HG03354 (cell line): ENCODE data around the gene CMKLR1.
A peak's percentile ranks its signal among the peaks of the same experiment; 100 is the strongest.

Experiments
- ATAC-seq: cut with Tn5 transposase; IDR thresholded peaks from one replicate; pipeline ENCODE4 v1.9.1; 2021; ENCODE audit warnings: mild to moderate bottlenecking; ENCODE audit not compliant: unreplicated experiment, poor library complexity, severe bottlenecking

CMKLR1 gene

DNA sequence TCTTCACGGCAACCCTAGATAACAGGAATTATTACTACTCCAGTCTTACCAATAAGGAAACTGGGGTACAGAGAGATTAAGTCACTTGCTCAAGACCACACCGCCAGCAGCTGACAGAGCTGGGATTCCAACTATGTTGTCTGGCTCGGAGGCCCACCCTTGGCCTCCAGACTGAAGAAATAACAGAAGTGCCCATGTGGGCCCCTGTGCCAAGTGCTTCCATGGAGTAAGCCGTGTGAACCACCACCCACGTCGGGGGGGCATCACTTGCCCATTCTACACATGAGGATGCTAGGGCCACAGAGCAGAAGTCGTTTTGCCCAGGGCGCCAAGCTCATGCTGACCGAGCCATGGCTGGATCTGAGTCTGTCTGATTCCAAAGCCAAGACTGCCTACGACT, 926 bp upstream of the CMKLR1 start:
- no peak for ATAC-seq

DNA sequence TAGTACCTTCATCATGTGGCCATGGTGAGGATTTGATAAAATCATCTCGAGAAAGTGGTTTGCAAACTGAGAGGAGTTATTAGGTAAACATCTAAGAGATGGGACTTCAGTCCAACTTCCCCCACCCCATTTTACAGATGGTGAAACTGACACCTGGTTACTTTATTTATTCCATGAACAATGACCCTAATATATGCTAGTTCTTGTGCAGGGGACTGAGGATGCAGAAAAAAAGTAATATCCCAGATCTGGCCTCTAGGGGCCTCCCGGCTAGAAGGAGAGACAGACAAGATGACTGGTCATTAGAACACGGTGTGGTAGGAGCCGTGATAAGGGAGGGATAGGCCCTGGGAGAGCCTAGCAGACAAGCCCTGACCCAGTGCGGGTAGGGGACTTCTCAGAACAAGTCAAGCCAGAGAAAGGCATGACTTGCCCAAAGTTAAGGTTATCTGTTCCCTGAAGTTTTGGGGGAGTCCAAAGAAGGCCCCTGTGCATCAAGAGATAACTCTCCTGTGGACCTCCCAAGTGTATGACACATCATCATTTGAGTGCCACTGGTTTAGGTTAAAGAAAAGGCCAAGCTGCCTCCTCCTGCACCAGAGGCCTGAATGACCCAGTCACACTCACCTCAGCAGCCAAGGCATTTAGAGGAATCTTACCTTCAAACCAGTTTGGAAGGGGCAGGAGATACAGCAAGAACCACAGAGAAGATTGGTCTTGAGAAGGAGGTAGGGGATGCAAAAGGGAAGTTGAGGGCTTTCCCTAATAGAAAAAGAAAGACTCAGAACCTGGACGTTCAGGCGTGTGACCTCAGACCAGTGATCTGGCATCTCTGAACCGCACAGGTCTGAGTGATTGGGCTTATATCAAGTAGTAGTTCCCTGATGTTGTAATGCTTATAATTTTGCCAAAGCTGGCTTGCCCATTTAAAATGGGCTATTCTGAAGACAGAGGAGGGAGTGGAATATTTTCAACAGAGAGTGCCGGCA, 1.6 kb downstream of the CMKLR1 start:
- peak; percentile 53 for ATAC-seq

DNA sequence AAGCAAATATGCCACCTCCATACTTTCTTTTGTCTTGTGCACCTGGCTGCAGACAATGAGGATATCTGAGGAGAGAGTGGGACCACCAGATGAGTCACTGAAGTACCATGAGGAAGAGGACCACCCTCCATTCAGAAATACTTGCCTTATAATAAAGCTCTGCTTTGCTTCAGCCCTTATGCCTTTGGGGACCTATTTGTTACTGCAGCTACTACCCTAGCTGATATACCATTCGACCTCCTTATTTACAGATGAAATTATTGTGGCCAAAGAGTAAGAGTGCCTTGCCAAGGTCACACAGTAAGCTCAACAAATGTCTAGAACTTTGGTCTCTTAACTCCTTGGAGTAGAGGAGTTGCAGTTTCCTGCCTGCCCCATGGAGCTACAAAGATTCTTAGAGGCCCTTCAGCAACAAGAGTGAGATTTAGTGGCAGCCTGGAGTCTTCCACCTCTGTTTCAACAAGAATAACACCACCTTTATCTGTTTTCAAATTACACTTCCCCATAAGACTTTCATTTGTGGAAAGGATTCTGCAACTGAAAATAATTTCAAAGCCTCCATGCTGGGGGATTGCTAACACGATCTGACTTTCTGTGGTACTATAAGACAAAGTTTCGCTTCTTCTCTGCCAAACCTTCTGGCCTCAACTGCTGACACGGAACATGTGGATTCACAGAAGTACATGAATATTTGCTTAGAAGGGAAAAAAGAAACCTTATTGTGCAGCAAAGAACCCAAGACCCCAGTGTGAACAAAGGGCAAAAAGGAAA, 3.6 kb downstream of the CMKLR1 start:
- ATAC-seq = peak; percentile 69

DNA sequence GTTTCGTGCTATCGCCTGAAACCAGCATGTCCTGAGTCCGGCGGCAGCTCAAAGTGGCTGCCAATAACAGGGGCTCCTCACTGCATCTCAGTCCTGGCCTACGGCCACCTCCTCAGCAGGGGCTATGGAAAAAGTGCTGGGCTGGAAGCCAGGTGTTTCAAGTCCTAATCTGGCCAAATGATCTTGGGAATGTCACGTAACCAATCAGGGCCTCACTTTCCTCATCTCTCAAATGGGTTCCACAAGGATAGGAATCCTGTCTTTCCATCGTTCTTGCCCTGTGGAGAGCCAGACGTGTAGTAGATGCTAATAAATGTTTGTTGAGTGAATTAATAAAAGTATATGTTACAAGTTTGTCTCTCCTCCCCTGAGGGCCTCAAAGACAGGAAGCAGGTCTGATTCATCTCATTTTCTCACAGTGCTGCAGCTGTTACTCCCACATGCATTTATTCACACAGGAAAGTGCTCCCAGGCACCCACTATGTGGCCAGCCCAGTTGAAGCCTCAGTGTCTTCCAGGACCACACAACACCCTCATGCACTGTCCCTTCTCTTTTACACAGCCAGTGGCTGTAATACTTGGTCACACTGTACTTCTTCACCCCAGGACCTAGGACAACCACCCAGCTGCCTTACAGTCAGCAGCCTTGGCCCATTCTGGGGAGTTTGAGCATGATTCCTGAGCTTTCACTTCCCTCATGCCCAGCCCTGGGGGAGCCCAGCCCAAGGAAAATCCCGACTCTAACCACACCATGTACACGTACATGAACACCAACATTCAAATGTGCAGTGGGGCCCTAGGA, 5.0 kb downstream of the CMKLR1 start:
- no peak for ATAC-seq

DNA sequence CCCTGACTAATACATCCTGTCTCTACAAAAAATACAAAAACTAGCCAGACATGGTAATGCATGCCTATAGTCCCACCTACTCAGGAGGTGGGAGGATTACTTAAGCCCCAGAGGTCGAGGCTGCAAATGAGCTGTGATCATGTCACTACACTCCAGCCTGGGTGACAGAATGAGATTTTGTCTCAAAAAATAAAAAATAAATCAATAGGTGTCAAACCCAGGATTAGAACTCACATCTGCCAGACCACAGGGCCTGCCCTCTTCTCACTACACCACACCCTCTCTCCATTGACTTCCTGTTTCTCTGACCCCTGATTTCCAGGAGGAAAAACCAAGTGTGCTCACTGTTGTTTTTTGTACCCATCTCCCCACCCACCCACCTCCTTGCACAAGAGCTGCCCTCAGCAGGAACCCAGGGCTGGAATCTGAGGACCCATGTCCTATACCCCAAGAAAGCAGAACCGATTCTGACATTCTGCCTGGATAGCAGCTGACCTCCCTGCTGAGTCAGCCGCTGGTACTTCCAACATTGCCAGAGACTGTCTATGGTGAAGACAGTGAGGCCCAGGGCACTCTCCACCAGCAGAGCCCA, 6.2 kb downstream of the CMKLR1 start:
- no peak for ATAC-seq

DNA sequence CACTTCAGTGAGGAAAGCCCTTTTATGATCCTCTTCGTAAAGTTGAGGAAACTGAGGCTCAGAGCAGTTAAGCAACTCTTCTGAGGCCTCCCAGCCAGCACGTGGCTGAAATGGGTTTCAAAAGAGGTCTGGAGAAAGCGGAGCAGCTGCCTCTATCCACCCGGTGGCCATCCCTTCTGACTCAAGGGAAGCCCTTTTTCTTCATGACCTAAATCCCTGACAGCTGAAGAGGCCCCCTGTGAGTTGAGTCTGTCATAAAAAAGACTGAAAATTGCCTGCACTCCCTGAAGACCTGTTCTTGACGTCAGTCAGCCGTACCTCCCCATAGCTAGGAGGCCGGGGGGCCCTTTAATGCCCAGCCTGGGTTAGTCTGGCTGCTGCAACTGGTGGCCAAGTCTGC, 10.7 kb downstream of the CMKLR1 start:
- no peak for ATAC-seq

DNA sequence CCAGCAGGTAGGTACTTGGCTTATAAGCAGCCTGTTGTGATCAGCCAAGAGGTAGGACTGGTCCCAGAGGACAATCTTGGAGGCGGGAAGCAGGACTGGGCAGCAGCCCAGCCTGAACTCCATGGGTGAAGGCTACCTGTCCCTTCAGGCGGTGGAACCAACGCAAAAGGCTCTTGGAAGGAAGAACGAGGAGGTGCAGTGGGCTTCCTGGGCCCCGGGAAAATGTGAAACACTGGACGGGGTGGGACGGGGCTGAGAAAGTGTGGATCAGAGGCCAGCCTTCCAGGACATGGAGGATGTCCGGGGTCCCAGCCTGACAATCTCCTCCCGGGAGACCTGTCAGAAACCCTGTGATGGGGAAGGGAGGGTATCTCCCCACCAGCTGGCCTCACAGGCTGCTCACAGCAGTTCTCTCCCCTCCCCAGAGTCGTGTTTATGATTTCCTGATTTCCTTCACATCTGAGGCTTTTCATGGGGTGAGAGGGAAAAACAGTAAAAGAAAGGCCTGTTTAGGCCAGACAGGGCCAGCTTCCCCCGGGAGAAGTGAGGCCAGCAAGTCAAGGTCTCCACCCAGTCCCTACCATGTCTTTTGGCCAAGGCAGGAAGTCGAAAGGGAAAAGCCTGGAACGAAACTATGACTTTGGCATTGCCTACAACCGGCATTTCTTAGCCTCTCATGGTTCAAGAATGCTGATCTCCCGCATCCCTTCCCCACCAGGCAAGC, 11.3 kb downstream of the CMKLR1 start:
- no peak for ATAC-seq

DNA sequence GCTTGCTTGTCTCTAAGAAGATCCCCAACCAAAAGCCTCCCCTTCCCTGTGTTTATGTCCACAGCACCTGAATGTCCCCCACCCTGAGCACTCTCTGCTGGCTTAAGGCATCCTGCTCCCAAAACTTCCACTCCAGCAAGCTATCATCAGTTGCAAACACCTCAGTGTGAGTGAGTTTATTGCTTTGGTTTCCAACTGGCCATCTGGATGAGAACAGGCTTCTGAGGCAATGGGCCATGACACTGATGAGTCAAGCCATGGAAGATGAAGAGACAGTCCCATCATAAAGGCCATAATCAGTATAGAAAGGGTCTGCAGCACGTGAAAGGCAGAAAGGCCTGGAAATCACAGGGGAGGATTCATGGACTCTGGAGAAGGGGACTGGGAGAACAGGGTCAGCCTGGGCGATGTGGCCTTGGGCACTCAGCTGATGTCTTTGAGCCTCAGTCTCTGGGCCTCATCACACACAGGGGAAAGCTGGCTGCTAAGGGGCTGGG, 12.8 kb downstream of the CMKLR1 start:
- no peak for ATAC-seq

DNA sequence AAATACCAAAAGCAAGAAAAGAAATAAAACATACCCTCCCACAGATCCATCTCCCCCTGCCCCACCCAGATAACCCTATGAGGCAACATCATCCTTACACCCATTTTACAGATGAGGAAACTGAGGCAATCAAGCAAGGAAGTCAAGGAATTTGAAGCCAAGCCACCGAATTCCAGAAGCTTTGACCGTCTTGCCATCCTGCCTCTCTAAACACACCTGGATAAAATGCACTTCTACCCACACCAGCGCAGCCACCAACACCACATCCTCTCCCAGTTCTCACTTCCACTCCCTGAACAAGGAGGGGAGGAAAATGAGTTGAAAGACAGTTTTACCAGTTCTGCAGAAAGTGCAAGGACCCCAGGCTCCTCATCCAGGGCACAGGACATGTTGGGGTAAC, 13.6 kb downstream of the CMKLR1 start:
- no peak for ATAC-seq

DNA sequence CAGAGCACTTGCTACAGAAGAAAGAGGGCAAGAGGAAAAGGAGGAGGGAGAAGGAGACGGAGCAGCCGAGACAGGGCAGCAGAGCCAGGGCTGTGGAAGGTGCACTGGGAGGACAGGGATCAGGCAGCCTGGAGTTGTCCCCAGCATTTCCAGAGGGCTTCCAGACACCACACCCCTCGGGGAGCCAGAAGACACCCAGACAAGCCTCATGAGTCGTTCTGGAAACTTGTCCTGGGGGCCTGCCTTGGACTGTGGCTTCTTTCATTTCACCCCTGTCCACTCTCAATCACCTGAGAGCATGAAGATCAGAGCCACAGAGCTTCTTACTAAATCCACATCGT, 14.1 kb downstream of the CMKLR1 start:
- ATAC-seq = no peak

DNA sequence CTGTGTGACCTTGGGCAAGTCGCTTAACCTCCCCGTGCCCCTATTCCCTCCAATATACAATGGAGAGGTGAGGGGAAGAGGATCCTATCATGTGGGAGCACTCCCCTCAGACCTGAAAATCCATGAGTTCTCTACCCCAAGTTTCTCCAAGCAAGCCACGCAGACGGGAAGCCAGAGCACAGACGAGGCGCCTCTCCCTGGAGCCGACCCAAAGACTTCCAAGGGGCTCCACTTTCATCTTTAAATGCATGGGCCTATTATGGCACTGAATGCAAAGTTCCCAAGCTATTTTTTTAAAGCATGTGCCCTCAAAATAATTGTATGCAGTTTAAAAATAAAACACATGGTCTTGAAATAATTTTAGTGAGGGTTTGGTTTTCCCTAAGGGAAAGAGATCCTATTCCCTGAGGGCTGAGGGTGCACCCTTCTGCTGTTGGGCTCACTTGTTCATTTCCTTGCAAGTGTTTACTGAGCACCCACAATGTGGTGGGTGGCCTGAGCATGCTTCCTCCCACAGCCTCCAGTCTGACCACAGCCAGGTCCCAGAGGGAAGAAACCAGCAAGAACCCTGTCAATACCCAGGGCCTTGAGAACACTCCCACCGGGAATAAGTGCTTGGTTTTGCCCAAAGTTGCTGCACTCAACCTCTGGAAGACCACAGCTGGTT, 14.6 kb downstream of the CMKLR1 start:
- no peak for ATAC-seq

DNA sequence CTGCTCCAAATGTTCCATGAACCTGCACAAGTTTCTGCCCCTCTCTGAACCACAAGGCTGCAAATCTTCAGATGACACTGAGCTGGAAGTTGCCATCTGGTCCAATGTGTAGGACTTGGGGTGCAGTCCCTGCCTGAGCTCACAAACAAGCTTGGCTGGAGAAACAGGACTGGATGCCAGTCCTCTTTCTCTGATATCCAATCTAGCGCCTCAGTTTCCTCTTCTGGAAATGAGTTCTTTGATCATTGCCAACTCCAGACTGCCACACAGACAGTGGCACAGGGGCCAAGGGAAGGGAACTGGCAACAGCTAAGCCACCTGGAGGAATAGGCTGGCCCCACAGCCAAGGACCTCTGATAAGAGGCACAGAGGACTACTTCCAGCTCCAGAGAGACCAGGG, 15.5 kb downstream of the CMKLR1 start:
- no peak for ATAC-seq

DNA sequence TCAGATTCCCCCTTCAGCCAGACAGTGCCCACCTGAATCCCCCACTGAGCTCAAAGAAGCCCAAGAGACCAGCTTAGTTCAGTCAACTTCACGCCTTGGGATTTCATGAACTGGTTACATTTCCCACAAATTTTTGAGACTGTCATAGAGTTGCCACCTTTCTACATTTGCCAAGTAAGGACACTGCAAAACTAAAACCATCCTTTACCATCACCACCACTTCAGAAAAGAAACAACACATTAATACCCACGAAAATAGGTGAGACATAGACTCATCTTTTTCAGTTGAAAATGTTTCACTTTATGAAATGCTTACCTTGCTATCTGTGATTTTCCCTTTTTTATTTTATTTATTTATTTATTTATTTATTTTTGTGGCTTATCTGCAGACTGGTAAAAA, 16.1 kb downstream of the CMKLR1 start:
- ATAC-seq = no peak

DNA sequence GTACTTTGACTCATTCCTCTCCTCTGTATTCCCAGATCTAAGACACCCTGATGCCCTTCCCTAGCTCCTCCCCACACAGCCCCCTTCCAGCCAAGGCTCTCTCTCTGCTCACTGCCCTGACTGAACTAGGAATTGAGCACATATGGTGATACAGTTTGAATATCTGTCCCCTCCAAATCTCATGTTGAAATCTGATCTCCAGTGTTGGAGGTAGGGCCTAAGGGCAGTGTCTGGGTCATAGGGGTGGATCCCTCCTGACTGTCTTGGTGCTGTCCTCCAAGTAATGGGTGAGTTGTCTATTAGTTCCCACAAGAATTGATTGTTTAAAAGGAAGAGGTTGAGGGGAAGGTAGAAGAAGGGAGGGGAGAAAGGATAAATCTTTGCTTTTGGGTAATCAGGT, 17.4 kb downstream of the CMKLR1 start:
- no peak for ATAC-seq

DNA sequence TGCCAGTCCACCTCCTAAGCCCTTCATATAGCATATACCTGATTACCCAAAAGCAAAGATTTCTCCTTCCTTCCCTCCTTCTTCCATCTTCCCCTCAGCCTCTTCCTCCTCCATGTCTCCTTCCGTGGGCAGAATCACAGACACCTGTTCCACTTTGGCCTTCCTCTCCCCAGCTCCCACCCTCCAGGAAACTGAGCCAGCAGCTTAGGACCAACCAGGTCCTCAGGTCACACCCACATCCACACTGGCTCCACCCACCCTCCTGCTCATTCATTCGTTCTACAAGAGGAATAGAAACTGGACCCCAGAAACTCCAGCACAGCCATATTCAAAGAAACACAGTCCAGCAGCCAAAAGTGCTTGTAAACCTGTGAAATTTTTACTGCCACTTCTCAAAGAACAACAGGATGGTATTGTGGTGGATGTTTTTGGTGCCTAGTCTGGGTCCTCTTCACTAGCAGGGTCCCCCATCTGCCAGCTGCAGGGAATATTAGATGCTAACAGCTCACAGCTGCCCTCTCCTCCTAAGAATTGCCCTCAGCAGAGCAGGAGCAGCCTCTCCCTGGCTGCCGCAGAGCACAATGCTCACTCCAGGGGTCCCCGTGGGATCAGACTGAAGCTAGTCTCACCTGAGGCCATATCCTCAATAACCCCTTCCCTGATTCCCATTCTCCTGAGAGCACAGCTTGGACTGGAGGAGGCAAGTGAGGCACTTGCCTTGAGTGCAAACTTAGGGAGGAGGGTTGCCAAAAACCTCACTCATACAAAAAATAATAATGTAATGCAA, 18.4 kb downstream of the CMKLR1 start:
- no peak for ATAC-seq

DNA sequence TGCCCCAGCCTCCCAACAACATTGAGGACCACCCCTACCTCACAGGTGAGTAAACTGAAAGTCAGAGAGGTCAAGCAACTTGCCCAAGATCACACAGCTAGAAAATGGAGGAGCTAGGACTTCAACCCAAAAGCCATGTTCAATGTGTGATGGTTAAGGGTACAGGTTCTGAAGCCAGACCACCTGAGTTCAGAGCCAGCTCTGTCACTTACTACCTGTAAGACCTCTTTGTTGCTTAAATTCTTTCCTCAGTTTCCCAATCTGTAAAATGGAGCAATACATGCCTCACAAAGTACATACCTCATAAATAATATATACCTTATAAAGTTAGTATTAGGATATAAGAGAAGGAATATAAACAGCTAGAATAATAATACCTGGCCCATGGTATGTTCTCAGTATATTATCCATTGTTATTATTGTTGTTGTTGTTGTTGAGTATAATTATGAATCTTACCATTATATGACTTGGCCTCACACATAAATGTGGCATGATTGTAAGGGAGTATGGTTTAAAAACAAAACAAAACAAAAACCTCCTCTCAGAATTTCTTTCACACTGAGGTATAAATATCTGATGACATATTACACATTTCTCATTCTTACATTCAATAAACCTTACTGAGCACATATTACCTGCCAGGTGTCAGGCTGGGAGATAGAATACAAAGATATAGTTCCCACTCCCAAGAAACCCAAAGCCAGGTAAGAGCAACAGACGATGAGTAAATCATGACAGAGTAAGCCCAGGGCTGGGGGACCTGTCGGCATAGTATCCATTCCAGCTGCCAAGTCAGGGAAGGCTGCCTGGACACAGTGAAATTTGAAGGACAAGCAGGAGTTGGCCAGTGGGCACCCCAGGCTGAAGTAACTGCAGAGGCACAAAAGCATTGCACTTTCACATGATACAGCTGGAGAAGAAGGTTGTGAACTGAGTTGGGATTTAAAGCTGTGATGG, 19.6 kb downstream of the CMKLR1 start:
- ATAC-seq = no peak
